ENCODE data around the gene YPEL5. TPM values are rescaled to one million over a fixed set of nuclear protein-coding genes. Genes with fewer than 3 reads are reported as not detected.

The YPEL5 gene
- total RNA-seq, 1 donor from 2014 or later, result 93.3 TPM

DNA sequence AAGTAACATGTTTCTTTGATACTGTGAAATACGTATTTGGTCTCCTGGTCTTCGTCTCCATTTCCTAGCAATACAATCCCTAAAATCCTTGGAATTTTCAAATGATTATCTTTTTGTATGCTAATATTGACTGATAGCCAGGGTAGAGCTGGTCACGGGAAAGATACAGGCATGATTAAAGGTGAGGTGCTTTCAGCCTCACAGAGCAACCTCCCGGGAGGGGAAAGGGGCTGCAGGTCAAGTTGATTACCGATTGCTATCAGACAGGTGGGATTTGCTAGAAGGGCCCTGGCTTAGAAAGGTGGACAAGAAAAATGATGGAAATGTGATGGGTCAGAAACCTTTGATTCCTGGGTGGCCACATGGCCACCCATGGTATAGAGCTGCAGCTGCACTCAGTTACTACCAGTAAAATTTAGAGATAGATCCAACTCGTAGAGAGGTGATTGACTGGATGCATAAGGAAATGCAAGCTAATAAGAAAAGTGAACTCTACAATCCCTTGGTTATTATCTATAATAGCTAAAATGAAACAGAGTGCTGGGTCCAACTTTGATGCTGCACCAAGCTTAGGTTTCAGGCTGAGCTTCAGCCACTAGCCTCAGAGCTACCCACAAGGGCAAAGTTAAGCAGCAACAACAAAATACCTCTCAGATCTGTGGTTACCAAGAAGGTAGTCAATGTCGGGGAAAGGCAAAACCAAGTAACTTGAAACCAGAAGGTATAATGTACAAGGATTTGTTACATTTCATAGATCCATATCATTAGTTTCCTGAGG lies 15.3 kb downstream of the YPEL5 start:
- H3K36me3 Mint-ChIP-seq (ENCODE audit: low read depth), result peaks cover 22% of the 10 kb centered on the region
- DNase-seq (ENCODE audit: low spot score), result no peak
- TF ChIP-seq, protein P1, sequence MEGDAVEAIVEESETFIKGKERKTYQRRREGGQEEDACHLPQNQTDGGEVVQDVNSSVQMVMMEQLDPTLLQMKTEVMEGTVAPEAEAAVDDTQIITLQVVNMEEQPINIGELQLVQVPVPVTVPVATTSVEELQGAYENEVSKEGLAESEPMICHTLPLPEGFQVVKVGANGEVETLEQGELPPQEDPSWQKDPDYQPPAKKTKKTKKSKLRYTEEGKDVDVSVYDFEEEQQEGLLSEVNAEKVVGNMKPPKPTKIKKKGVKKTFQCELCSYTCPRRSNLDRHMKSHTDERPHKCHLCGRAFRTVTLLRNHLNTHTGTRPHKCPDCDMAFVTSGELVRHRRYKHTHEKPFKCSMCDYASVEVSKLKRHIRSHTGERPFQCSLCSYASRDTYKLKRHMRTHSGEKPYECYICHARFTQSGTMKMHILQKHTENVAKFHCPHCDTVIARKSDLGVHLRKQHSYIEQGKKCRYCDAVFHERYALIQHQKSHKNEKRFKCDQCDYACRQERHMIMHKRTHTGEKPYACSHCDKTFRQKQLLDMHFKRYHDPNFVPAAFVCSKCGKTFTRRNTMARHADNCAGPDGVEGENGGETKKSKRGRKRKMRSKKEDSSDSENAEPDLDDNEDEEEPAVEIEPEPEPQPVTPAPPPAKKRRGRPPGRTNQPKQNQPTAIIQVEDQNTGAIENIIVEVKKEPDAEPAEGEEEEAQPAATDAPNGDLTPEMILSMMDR (IDR thresholded peaks at IDR 0.05), result no peak
- H3K9me3 Mint-ChIP-seq (ENCODE audit: low read depth), result no peaks in the 10 kb centered on the region
- peaks cover 3% of the 10 kb centered on the region for H3K4me1 Mint-ChIP-seq (ENCODE audit: low read depth)
- H3K27ac Mint-ChIP-seq (ENCODE audit: unreplicated experiment), result peak overlapping the region; percentile 59
- no peak overlapping the region for H3K4me3 Mint-ChIP-seq (ENCODE audit: unreplicated experiment)
- no peaks in the 10 kb centered on the region for H3K27me3 Mint-ChIP-seq (ENCODE audit: low read depth)

DNA sequence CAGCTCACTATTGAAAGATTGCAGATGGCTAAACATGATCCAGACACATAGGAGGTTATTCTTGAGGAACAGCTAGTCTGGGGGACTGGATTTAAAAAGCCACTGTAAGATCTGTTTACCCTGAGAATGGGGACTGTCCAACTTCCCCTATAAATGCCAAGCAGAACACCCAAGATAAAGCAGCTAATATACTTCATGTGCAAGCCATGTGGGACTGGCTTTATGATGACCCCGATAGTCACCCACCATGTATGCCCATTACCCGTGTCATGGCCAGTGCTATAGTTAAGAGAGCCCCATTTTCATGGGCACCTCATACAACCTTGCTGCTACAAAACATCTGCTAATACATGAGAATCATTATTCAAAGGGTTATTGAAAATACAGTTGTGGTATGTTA lies 16.0 kb downstream of the YPEL5 start:
- TF ChIP-seq, protein P1 (IDR thresholded peaks at IDR 0.05), result no peak
- Mint-ChIP-seq H3K36me3 (ENCODE audit: low read depth) (peaks cover 17% of the 10 kb centered on the region), H3K27ac (ENCODE audit: unreplicated experiment) (no peak overlapping the region), H3K27me3 (ENCODE audit: low read depth) (no peaks in the 10 kb centered on the region), H3K4me1 (ENCODE audit: low read depth) (peaks cover 3% of the 10 kb centered on the region), H3K9me3 (ENCODE audit: low read depth) (no peaks in the 10 kb centered on the region), H3K4me3 (ENCODE audit: unreplicated experiment) (no peak overlapping the region)
- no peak for DNase-seq (ENCODE audit: low spot score)

DNA sequence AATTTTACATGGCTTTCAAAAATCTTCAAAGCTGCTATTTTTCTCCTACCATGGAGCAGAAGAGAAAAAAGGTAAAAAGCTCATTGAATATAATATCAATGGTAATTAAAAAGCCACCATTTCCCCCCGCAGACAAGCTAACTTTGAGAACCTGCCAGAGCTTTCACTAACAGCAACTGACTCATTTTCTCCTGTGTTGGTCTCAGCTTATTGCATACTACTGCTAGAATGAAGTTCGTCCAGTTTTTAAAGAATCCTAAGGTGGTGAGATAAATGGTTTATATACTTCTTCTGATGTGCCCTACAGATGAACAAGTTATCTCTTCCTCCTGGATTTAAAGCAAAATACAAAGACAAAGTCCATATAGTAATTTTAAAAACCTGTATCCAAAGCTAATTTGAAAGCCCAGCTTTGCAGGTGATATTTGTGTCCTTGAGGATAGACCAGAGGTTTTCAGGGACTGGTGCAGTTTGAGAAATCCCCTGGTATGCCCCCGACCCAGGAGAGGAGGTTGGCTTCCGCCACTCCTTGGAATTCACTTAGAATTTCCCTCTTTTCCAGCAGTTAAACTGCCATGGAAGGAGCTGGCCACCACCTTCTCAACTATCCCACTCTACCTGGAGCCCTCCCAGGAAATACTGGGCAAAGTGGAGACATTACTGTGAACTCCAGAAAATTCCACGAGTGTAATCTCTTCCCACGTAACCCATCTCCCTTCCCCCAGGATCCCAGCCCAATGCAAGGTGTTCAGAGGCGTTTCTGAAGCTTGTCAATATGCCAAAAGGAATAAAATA lies 17.5 kb downstream of the YPEL5 start:
- H3K36me3 Mint-ChIP-seq (ENCODE audit: low read depth), result peaks cover 9% of the 10 kb centered on the region
- no peak overlapping the region for H3K27ac Mint-ChIP-seq (ENCODE audit: unreplicated experiment)
- TF ChIP-seq, protein P1 (IDR thresholded peaks at IDR 0.05), result no peak
- no peaks in the 10 kb centered on the region for H3K27me3 Mint-ChIP-seq (ENCODE audit: low read depth)
- peaks cover 3% of the 10 kb centered on the region for H3K4me1 Mint-ChIP-seq (ENCODE audit: low read depth)
- H3K9me3 Mint-ChIP-seq (ENCODE audit: low read depth), result no peaks in the 10 kb centered on the region
- DNase-seq (ENCODE audit: low spot score), result no peak
- H3K4me3 Mint-ChIP-seq (ENCODE audit: unreplicated experiment), result no peak overlapping the region

DNA sequence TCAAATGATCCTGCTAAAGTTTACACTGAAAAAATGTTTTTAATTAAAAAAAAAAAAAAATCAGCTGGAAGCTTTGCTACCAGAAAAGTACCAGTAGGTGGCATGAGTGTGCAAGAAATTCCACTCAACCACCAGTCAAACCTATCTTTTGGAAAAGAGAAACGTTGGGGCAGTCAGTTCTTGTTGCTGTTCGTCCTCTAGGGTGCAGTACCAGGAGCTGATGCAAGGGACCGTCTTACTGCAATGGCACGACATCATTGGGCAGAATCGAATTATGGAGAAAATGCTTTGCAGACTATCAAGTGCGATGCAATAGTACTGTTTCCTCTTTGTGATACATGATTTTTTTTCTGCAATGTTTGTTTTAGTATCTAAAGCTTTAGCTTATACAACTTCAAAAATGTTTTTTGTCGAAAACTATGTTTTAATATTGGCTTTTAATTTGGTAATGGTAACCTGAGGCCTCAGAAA lies 18.3 kb downstream of the YPEL5 start:
- H3K27ac Mint-ChIP-seq (ENCODE audit: unreplicated experiment), result peak overlapping the region; percentile 17
- DNase-seq (ENCODE audit: low spot score), result no peak
- no peak overlapping the region for H3K4me3 Mint-ChIP-seq (ENCODE audit: unreplicated experiment)
- H3K4me1 Mint-ChIP-seq (ENCODE audit: low read depth), result peaks cover 3% of the 10 kb centered on the region
- H3K36me3 Mint-ChIP-seq (ENCODE audit: low read depth), result peaks cover 6% of the 10 kb centered on the region
- no peaks in the 10 kb centered on the region for H3K9me3 Mint-ChIP-seq (ENCODE audit: low read depth)
- TF ChIP-seq, protein P1 (IDR thresholded peaks at IDR 0.05), result peak; percentile 98
- H3K27me3 Mint-ChIP-seq (ENCODE audit: low read depth), result no peaks in the 10 kb centered on the region

DNA sequence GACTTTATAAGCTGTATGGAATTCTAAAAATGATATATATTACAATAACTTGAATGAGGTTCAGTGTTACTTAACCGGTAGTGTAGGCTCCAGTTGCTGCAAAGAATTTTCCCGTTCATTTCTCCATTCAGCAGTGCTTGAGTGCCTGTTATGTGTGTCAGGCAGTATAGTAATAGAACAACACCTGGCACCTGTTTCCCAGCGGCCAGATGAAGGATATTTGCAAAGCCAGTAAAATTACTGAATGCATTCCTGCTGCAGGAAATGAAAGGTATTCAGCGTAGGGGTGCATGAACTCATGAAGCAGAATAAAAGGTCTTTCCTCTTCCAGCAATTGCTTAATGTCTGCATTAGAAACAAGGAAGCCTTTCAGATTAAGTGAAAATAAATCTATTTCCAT lies 18.8 kb downstream of the YPEL5 start:
- Mint-ChIP-seq H3K36me3 (ENCODE audit: low read depth) (peaks cover 6% of the 10 kb centered on the region), H3K4me3 (ENCODE audit: unreplicated experiment) (no peak overlapping the region), H3K9me3 (ENCODE audit: low read depth) (no peaks in the 10 kb centered on the region), H3K27me3 (ENCODE audit: low read depth) (no peaks in the 10 kb centered on the region), H3K4me1 (ENCODE audit: low read depth) (peaks cover 3% of the 10 kb centered on the region), H3K27ac (ENCODE audit: unreplicated experiment) (no peak overlapping the region)
- no peak for DNase-seq (ENCODE audit: low spot score)
- TF ChIP-seq, protein P1 (IDR thresholded peaks at IDR 0.05), result no peak

All from chondrocyte (in vitro differentiated cells).